Endodermal cell (in vitro differentiated cells): Measurements from ENCODE around the gene AUTS2. TPM values are rescaled to one million over a fixed set of nuclear protein-coding genes. Genes with fewer than 3 reads are reported as not detected.

ENCODE experiments used
- DNase-seq: peaks from one replicate; pipeline ENCODE4 v3.0.0-alpha.2; 2017
- H3K27ac ChIP-seq: 2 replicates; pipeline ENCODE4 v1.5.1; 2013; ENCODE audit warnings: mild to moderate bottlenecking, low read depth, low read length, moderate library complexity
- H3K27me3 ChIP-seq: 2 replicates; pipeline ENCODE4 v1.6.1; 2013; ENCODE audit warnings: mild to moderate bottlenecking, low read length, moderate library complexity; ENCODE audit not compliant: insufficient read depth, control insufficient read depth, poor library complexity, severe bottlenecking
- H3K36me3 ChIP-seq: 2 replicates; pipeline ENCODE4 v1.7.0; 2013; ENCODE audit warnings: mild to moderate bottlenecking, low read length, moderate library complexity; ENCODE audit not compliant: control insufficient read depth, insufficient read depth
- H3K4me1 ChIP-seq: one replicate; pipeline ENCODE4 v1.7.0; 2013; ENCODE audit warnings: low read length; ENCODE audit not compliant: control insufficient read depth, insufficient read depth
- H3K4me3 ChIP-seq: 2 replicates; pipeline ENCODE4 v1.5.1; 2013; ENCODE audit warnings: mild to moderate bottlenecking, low read length, moderate library complexity
- H3K9ac ChIP-seq: 2 replicates; pipeline ENCODE4 v1.6.1; 2013; ENCODE audit warnings: mild to moderate bottlenecking, low read length, moderate library complexity; ENCODE audit not compliant: poor library complexity, severe bottlenecking; ENCODE audit errors: extremely low read depth
- H3K9me3 ChIP-seq: 2 replicates; pipeline ENCODE4 v1.6.1; 2013; ENCODE audit warnings: mild to moderate bottlenecking, low read length, moderate library complexity; ENCODE audit not compliant: control insufficient read depth
- H3K27ac Mint-ChIP-seq: 2 replicates; pipeline ENCODE4 v1.8.0; 2020; ENCODE audit warnings: mixed read lengths
- H3K27me3 Mint-ChIP-seq: 2 replicates; pipeline ENCODE4 v1.8.0; 2021; ENCODE audit warnings: mild to moderate bottlenecking, mixed read lengths; ENCODE audit not compliant: insufficient read depth
- H3K36me3 Mint-ChIP-seq: 2 replicates; pipeline ENCODE4 v1.8.0; 2020; ENCODE audit warnings: low read depth, mixed read lengths
- H3K4me1 Mint-ChIP-seq: 2 replicates; pipeline ENCODE4 v1.8.0; 2020; ENCODE audit warnings: mixed read lengths
- H3K4me3 Mint-ChIP-seq: 2 replicates; pipeline ENCODE4 v1.8.0; 2020; ENCODE audit warnings: mild to moderate bottlenecking, moderate library complexity, mixed read lengths
- H3K9me3 Mint-ChIP-seq: 2 replicates; pipeline ENCODE4 v1.8.0; 2020; ENCODE audit warnings: mild to moderate bottlenecking, mixed read lengths
- CTCF ChIP-seq: fragments of 200-600 bp; sonication (generic); conservative IDR thresholded peaks from 2 replicates; pipeline ENCODE4 v1.5.0; 2021; ENCODE audit warnings: antibody characterized with exemption, mild to moderate bottlenecking
- WGBS, 2 experiments: methylation state at CpG; one replicate each; pipeline versions ENCODE4 v1.1.5 to v1.1.7; 2013; ENCODE audit warnings: missing lambda C conversion rate in 2 of 2, mixed read lengths in 1 of 2; ENCODE audit not compliant: insufficient coverage in 1 of 2, insufficient read length in 1 of 2; 5-methylcytosine and 5-hydroxymethylcytosine counted together
- total RNA-seq, 2 donors: library from RNA; stranded (reverse); fragmentation: NEBNext Ultra II Directional in 1 of 2; extraction: Animal tissue kit (Norgen Biotek cat#: 25700) in 1 of 2; gene quantifications; 2 replicates in 1 of 2; 3 replicates in 1 of 2; pipeline ENCODE4 v1.2.1, GENCODE V29; 2021

AUTS2 gene
- total RNA-seq, 2 donors from 2014 or later = 76.8 to 106 TPM

- no peak for TF ChIP-seq CTCF
- DNase-seq = no peak
- peaks cover 7% of the 10 kb centered on the region for H3K4me1 ChIP-seq
- Mint-ChIP-seq H3K36me3 (no peaks in the 10 kb centered on the region), H3K27me3 (no peaks in the 10 kb centered on the region), H3K27ac (no peak overlapping the region), H3K9me3 (no peaks in the 10 kb centered on the region), H3K4me1 (peaks cover 21% of the 10 kb centered on the region), H3K4me3 (no peak overlapping the region)
- no peaks in the 10 kb centered on the region for H3K36me3 ChIP-seq
- H3K9me3 ChIP-seq = no peaks in the 10 kb centered on the region
- no peak overlapping the region for H3K9ac ChIP-seq
- H3K4me3 ChIP-seq = no peak overlapping the region
- H3K27ac ChIP-seq = no peak overlapping the region
- no peaks in the 10 kb centered on the region for H3K27me3 ChIP-seq
These were observed 454.4 kb downstream of the AUTS2 start for GRCh38 chr7:70052691-70053090.

- Mint-ChIP-seq H3K27ac (no peak overlapping the region), H3K4me1 (peaks cover 15% of the 10 kb centered on the region), H3K36me3 (no peaks in the 10 kb centered on the region), H3K4me3 (no peak overlapping the region), H3K27me3 (no peaks in the 10 kb centered on the region), H3K9me3 (no peaks in the 10 kb centered on the region)
- Histone ChIP-seq H3K27ac (no peak overlapping the region), H3K9me3 (no peaks in the 10 kb centered on the region), H3K9ac (no peak overlapping the region), H3K4me1 (peaks cover 7% of the 10 kb centered on the region), H3K36me3 (no peaks in the 10 kb centered on the region), H3K27me3 (no peaks in the 10 kb centered on the region), H3K4me3 (no peak overlapping the region)
- TF ChIP-seq CTCF = no peak
- WGBS, 2 experiments = 94 to 100% methylated on average over 1 to 2 of the region's 2 CpGs
- DNase-seq = no peak
These were observed 455.1 kb downstream of the AUTS2 start for GRCh38 chr7:70053421-70053820.

- Mint-ChIP-seq H3K4me3 (no peak overlapping the region), H3K27me3 (no peaks in the 10 kb centered on the region), H3K9me3 (no peaks in the 10 kb centered on the region), H3K4me1 (peaks cover 15% of the 10 kb centered on the region), H3K27ac (no peak overlapping the region), H3K36me3 (no peaks in the 10 kb centered on the region)
- TF ChIP-seq CTCF = no peak
- WGBS, 2 experiments = 89 to 98% methylated on average over 1 of the region's 1 CpG
- H3K9me3 ChIP-seq = no peaks in the 10 kb centered on the region
- H3K4me1 ChIP-seq = peaks cover 7% of the 10 kb centered on the region
- H3K27ac ChIP-seq = no peak overlapping the region
- no peaks in the 10 kb centered on the region for H3K27me3 ChIP-seq
- DNase-seq = no peak
- H3K36me3 ChIP-seq = no peaks in the 10 kb centered on the region
- no peak overlapping the region for H3K9ac ChIP-seq
- no peak overlapping the region for H3K4me3 ChIP-seq
These were observed 455.7 kb downstream of the AUTS2 start for GRCh38 chr7:70053989-70054388.
